ENCODE measurements around the gene IPO5.

The IPO5 gene

GRCh38 chr13:98066636-98067035 lies 113.2 kb downstream of the IPO5 start:
- DNase-seq, result no peak

GRCh38 chr13:98068521-98068920 lies 115.0 kb downstream of the IPO5 start:
- DNase-seq, result no peak

- DNase-seq, result no peak
Observed at GRCh38 chr13:98069985-98070384, 116.5 kb downstream of the IPO5 start.

- DNase-seq, result no peak
Observed at GRCh38 chr13:98071316-98071715, 117.8 kb downstream of the IPO5 start.

GRCh38 chr13:98072476-98072875 lies 119.0 kb downstream of the IPO5 start:
- DNase-seq, result no peak
